Measurements from ENCODE around the gene FOXJ3. TPM values are rescaled to one million over a fixed set of nuclear protein-coding genes. Genes with fewer than 3 reads are reported as not detected.

The FOXJ3 gene
- total and polyA plus RNA-seq, 5 donors, result 15.0 to 50.5 (median 42.0) TPM

- H3K4me1 ChIP-seq (ENCODE audit: control insufficient read depth, insufficient read depth, low read length), result peaks cover 9% of the 10 kb centered on the region
- no peaks in the 10 kb centered on the region for H3K27me3 ChIP-seq (ENCODE audit: control insufficient read depth, insufficient read depth)
- H3K27ac ChIP-seq (ENCODE audit: low read length), result peak overlapping the region; percentile 21
- H3K9me3 ChIP-seq (ENCODE audit: control insufficient read depth, low read length), result no peaks in the 10 kb centered on the region
- WGBS, result 39% methylated on average over 12 of the region's 12 CpGs
- ATAC-seq (peak; percentile 65 to 82), DNase-seq (peak; percentile 64 to 82 (median 71))
- H3K4me3 ChIP-seq (ENCODE audit: low read length), result no peak overlapping the region
- intact Hi-C loops (cut with DNase I), result no loop called here
Observed at GRCh38 chr1:42165511-42166210, 169.4 kb downstream of the FOXJ3 start.

- DNase-seq, result no peak
Observed at GRCh38 chr1:42164551-42165420, 170.2 kb downstream of the FOXJ3 start, which contains the start of gene GUCA2A. Gene GUCA2A, minus strand, starts transcription at chr1:42164745. Its CDS starts 33 bp downstream, at chr1:42164712.

GRCh38 chr1:42163536-42164503 is 171.2 kb downstream of the FOXJ3 start:
- no peak for DNase-seq
- WGBS, result 85% methylated on average over 16 of the region's 16 CpGs

More at GRCh38 chr1:42164551-42165420, 170.2 kb downstream of the FOXJ3 start, which contains the start of gene GUCA2A:
- H3K27me3 ChIP-seq (ENCODE audit: control insufficient read depth, insufficient read depth), result no peaks in the 10 kb centered on the region
- no peaks in the 10 kb centered on the region for H3K9me3 ChIP-seq (ENCODE audit: control insufficient read depth, low read length)
- ATAC-seq, result peak in 1 of 2 donors; percentile 4
- intact Hi-C loops (cut with DNase I), result no loop called here
- peaks cover 9% of the 10 kb centered on the region for H3K4me1 ChIP-seq (ENCODE audit: control insufficient read depth, insufficient read depth, low read length)
- 72% methylated on average over 24 of the region's 24 CpGs for WGBS
- no peak within 1 kb of the TSS for H3K4me3 ChIP-seq (ENCODE audit: low read length)
- H3K27ac ChIP-seq (ENCODE audit: low read length), result no peak within 1 kb of the TSS

GRCh38 chr1:42163114-42163513 is 171.9 kb downstream of the FOXJ3 start:
- ATAC-seq (no peak), DNase-seq (no peak)
- intact Hi-C loops (cut with DNase I), result no loop called here
- H3K4me1 ChIP-seq (ENCODE audit: control insufficient read depth, insufficient read depth, low read length), result peaks cover 9% of the 10 kb centered on the region
- H3K27ac ChIP-seq (ENCODE audit: low read length), result no peak overlapping the region
- WGBS, result 88% methylated on average over 2 of the region's 2 CpGs
- H3K9me3 ChIP-seq (ENCODE audit: control insufficient read depth, low read length), result no peaks in the 10 kb centered on the region
- no peak overlapping the region for H3K4me3 ChIP-seq (ENCODE audit: low read length)
- no peaks in the 10 kb centered on the region for H3K27me3 ChIP-seq (ENCODE audit: control insufficient read depth, insufficient read depth)

More at GRCh38 chr1:42163536-42164503, 171.2 kb downstream of the FOXJ3 start:
- no peak overlapping the region for H3K27ac ChIP-seq (ENCODE audit: low read length)
- H3K4me3 ChIP-seq (ENCODE audit: low read length), result no peak overlapping the region
- H3K9me3 ChIP-seq (ENCODE audit: control insufficient read depth, low read length), result no peaks in the 10 kb centered on the region
- no peaks in the 10 kb centered on the region for H3K27me3 ChIP-seq (ENCODE audit: control insufficient read depth, insufficient read depth)
- H3K4me1 ChIP-seq (ENCODE audit: control insufficient read depth, insufficient read depth, low read length), result peaks cover 9% of the 10 kb centered on the region
- no peak for ATAC-seq
- intact Hi-C loops (cut with DNase I), result no loop called here

- no peaks in the 10 kb centered on the region for H3K9me3 ChIP-seq (ENCODE audit: control insufficient read depth, low read length)
- H3K4me1 ChIP-seq (ENCODE audit: control insufficient read depth, insufficient read depth, low read length), result peaks cover 9% of the 10 kb centered on the region
- no peak for DNase-seq
- ATAC-seq, result no peak
- intact Hi-C loops (cut with DNase I), result no loop called here
- WGBS, result 83% methylated on average over 5 of the region's 5 CpGs
- H3K27ac ChIP-seq (ENCODE audit: low read length), result no peak overlapping the region
- H3K27me3 ChIP-seq (ENCODE audit: control insufficient read depth, insufficient read depth), result no peaks in the 10 kb centered on the region
- H3K4me3 ChIP-seq (ENCODE audit: low read length), result no peak overlapping the region
Observed at GRCh38 chr1:42162181-42162580, 172.9 kb downstream of the FOXJ3 start.

- DNase-seq (no peak), ATAC-seq (no peak)
- no peaks in the 10 kb centered on the region for H3K9me3 ChIP-seq (ENCODE audit: control insufficient read depth, low read length)
- no peak overlapping the region for H3K4me3 ChIP-seq (ENCODE audit: low read length)
- intact Hi-C loops (cut with DNase I), result no loop called here
- H3K27ac ChIP-seq (ENCODE audit: low read length), result no peak overlapping the region
- no peaks in the 10 kb centered on the region for H3K27me3 ChIP-seq (ENCODE audit: control insufficient read depth, insufficient read depth)
- 73% methylated on average over 2 of the region's 2 CpGs for WGBS
- no peaks in the 10 kb centered on the region for H3K4me1 ChIP-seq (ENCODE audit: control insufficient read depth, insufficient read depth, low read length)
Observed at GRCh38 chr1:42158189-42158588, 176.8 kb downstream of the FOXJ3 start.

GRCh38 chr1:42157667-42158066 is 177.4 kb downstream of the FOXJ3 start:
- H3K9me3 ChIP-seq (ENCODE audit: control insufficient read depth, low read length), result no peaks in the 10 kb centered on the region
- no peaks in the 10 kb centered on the region for H3K4me1 ChIP-seq (ENCODE audit: control insufficient read depth, insufficient read depth, low read length)
- no peak overlapping the region for H3K4me3 ChIP-seq (ENCODE audit: low read length)
- WGBS, result 55% methylated on average over 7 of the region's 7 CpGs
- ATAC-seq (no peak), DNase-seq (no peak)
- no peaks in the 10 kb centered on the region for H3K27me3 ChIP-seq (ENCODE audit: control insufficient read depth, insufficient read depth)
- no peak overlapping the region for H3K27ac ChIP-seq (ENCODE audit: low read length)
- intact Hi-C loops (cut with DNase I), result no loop called here

- H3K9me3 ChIP-seq (ENCODE audit: control insufficient read depth, low read length), result no peaks in the 10 kb centered on the region
- no peak for ATAC-seq
- no peak for DNase-seq
- no peak overlapping the region for H3K27ac ChIP-seq (ENCODE audit: low read length)
- 84% methylated on average over 12 of the region's 12 CpGs for WGBS
- no peaks in the 10 kb centered on the region for H3K4me1 ChIP-seq (ENCODE audit: control insufficient read depth, insufficient read depth, low read length)
- H3K4me3 ChIP-seq (ENCODE audit: low read length), result no peak overlapping the region
- intact Hi-C loops (cut with DNase I), result no loop called here
- H3K27me3 ChIP-seq (ENCODE audit: control insufficient read depth, insufficient read depth), result no peaks in the 10 kb centered on the region
Observed at GRCh38 chr1:42155362-42155761, 179.7 kb downstream of the FOXJ3 start.

GRCh38 chr1:42154685-42155084 is 180.3 kb downstream of the FOXJ3 start:
- intact Hi-C loops (cut with DNase I), result no loop called here
- Histone ChIP-seq H3K4me3 (ENCODE audit: low read length) (no peak overlapping the region), H3K9me3 (ENCODE audit: control insufficient read depth, low read length) (no peaks in the 10 kb centered on the region), H3K4me1 (ENCODE audit: control insufficient read depth, insufficient read depth, low read length) (no peaks in the 10 kb centered on the region), H3K27ac (ENCODE audit: low read length) (no peak overlapping the region), H3K27me3 (ENCODE audit: control insufficient read depth, insufficient read depth) (no peaks in the 10 kb centered on the region)
- 87% methylated on average over 13 of the region's 13 CpGs for WGBS
- DNase-seq, result no peak
- peak in 1 of 2 donors; percentile 17 for ATAC-seq

- H3K4me1 ChIP-seq (ENCODE audit: control insufficient read depth, insufficient read depth, low read length), result no peaks in the 10 kb centered on the region
- no peak overlapping the region for H3K4me3 ChIP-seq (ENCODE audit: low read length)
- no peak overlapping the region for H3K27ac ChIP-seq (ENCODE audit: low read length)
- no peak for DNase-seq
- ATAC-seq, result no peak
- no peaks in the 10 kb centered on the region for H3K27me3 ChIP-seq (ENCODE audit: control insufficient read depth, insufficient read depth)
- WGBS, result 75% methylated on average over 6 of the region's 6 CpGs
- no peaks in the 10 kb centered on the region for H3K9me3 ChIP-seq (ENCODE audit: control insufficient read depth, low read length)
- intact Hi-C loops (cut with DNase I), result no loop called here
Observed at GRCh38 chr1:42153624-42154023, 181.4 kb downstream of the FOXJ3 start.
